HUES64 (cell line): Measurements from ENCODE around the gene PCDHGB7.
"Not testable (repeated sequence)": the region's sequence is repeated elsewhere in the genome, so short reads cannot be mapped to it uniquely, and the experiment has no call there.

Experiments used
- H3K27ac ChIP-seq: 2 replicates; pipeline ENCODE4 v1.7.0; 2013; ENCODE audit warnings: low read depth, low read length, inconsistent platforms
- H3K27me3 ChIP-seq: 2 replicates; pipeline ENCODE4 v1.6.1; 2013; ENCODE audit warnings: mild to moderate bottlenecking, low read length; ENCODE audit not compliant: insufficient read depth
- H3K36me3 ChIP-seq: 2 replicates; pipeline ENCODE4 v1.6.1; 2013; ENCODE audit warnings: mild to moderate bottlenecking, low read length; ENCODE audit not compliant: insufficient read depth
- H3K4me1 ChIP-seq: 2 replicates; pipeline ENCODE4 v1.6.1; 2013; ENCODE audit warnings: mild to moderate bottlenecking, low read length, moderate library complexity; ENCODE audit not compliant: insufficient read depth
- H3K4me3 ChIP-seq: 2 replicates; pipeline ENCODE4 v1.5.1; 2013; ENCODE audit warnings: mild to moderate bottlenecking, low read length, moderate library complexity
- H3K9ac ChIP-seq: 2 replicates; pipeline ENCODE4 v1.6.1; 2013; ENCODE audit warnings: mild to moderate bottlenecking, low read depth, low read length
- H3K9me3 ChIP-seq: 2 replicates; pipeline ENCODE4 v1.6.1; 2013; ENCODE audit warnings: low read depth, low read length; ENCODE audit not compliant: insufficient read depth
- whole genome bisulfite sequencing: fragments of 150-250, 120-280 bp; methylation state at CpG from one replicate; pipeline ENCODE4 v1.1.7; 2013; ENCODE audit warnings: missing lambda C conversion rate; 5-methylcytosine and 5-hydroxymethylcytosine counted together

PCDHGB7 gene

DNA sequence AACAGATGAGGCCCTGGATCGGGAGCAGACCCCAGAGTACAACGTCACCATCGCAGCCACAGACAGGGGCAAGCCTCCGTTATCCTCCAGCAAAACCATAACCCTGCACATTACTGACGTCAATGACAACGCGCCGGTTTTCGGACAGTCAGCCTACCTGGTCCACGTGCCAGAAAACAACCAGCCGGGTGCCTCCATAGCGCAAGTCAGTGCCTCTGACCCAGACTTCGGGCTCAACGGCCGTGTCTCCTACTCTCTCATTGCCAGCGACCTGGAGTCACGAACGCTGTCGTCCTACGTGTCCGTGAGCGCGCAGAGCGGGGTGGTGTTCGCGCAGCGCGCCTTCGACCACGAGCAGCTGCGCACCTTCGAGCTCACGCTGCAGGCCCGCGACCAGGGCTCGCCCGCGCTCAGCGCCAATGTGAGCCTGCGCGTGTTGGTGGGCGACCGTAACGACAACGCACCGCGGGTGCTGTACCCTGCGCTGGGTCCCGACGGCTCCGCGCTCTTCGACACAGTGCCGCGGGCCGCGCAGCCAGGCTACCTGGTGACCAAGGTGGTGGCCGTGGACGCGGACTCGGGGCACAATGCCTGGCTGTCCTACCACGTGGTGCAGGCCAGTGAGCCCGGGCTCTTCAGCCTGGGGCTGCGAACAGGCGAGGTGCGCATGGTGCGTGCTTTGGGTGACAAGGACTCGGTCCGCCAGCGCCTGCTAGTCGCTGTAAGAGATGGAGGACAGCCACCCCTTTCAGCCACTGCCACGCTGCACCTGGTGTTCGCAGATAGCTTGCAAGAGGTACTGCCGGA lies 1.8 kb downstream of the PCDHGB7 start:
- Histone ChIP-seq H3K9me3 (peaks cover 57% of the 10 kb centered on the region), H3K36me3 (peaks cover 50% of the 10 kb centered on the region; the same call in 1 of the 2 replicates), H3K27ac (no peak overlapping the region), H3K27me3 (peaks cover 10% of the 10 kb centered on the region), H3K4me1 (no peaks in the 10 kb centered on the region), H3K9ac (no peak overlapping the region), H3K4me3 (0 out of 2 replicates have a peak overlapping the region, but pooled peaks have one; percentile 65)
- 97% methylated on average over 74 of the region's 74 CpGs for WGBS

- Histone ChIP-seq H3K27ac (no peak within 1 kb of the TSS; the same call in 1 of the 2 replicates), H3K9ac (peak within 1 kb of the TSS; percentile 57), H3K4me3 (peak within 1 kb of the TSS; percentile 57), H3K36me3 (peaks cover 59% of the 10 kb centered on the region; the same call in 1 of the 2 replicates), H3K9me3 (peaks cover 61% of the 10 kb centered on the region), H3K4me1 (no peaks in the 10 kb centered on the region), H3K27me3 (peaks cover 10% of the 10 kb centered on the region)
- 82% methylated on average over 42 of the region's 42 CpGs for WGBS
These were observed 3.5 kb downstream of the PCDHGB7 start, which contains the start of gene PCDHGA11 for GRCh38 chr5:141420855-141421488. Gene PCDHGA11, plus strand, starts transcription at chr5:141421051. Its CDS starts 177 bp downstream, at chr5:141421228.

- Histone ChIP-seq H3K4me3 (peak overlapping the region; percentile 57), H3K27me3 (peaks cover 10% of the 10 kb centered on the region), H3K9me3 (peaks cover 62% of the 10 kb centered on the region), H3K4me1 (no peaks in the 10 kb centered on the region), H3K36me3 (peaks cover 64% of the 10 kb centered on the region; the same call in 1 of the 2 replicates), H3K27ac (no peak overlapping the region), H3K9ac (peak overlapping the region; percentile 57; the same call in 1 of the 2 replicates)
- 91% methylated on average over 13 of the region's 13 CpGs for WGBS
These were observed 4.0 kb downstream of the PCDHGB7 start for GRCh38 chr5:141421489-141421855.

DNA sequence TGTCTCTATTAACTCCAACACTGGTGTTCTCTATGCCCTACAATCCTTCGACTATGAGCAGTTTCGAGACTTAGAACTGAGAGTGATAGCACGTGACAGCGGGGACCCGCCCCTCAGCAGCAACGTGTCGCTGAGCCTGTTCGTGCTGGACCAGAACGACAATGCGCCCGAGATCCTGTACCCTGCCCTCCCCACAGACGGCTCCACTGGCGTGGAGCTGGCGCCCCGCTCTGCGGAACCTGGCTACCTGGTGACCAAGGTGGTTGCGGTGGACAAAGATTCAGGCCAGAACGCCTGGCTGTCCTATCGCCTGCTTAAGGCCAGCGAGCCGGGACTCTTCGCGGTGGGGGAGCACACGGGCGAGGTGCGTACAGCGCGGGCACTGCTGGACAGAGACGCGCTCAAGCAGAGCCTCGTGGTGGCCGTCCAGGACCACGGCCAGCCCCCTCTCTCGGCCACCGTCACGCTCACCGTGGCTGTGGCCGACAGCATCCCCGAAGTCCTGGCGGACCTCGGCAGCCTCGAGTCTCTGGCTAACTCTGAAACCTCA lies 5.3 kb downstream of the PCDHGB7 start:
- WGBS, result 96% methylated on average over 42 of the region's 42 CpGs
- Histone ChIP-seq H3K4me3 (no peak overlapping the region), H3K9ac (no peak overlapping the region), H3K27me3 (peaks cover 10% of the 10 kb centered on the region), H3K4me1 (no peaks in the 10 kb centered on the region), H3K36me3 (peaks cover 74% of the 10 kb centered on the region; the same call in 1 of the 2 replicates), H3K27ac (no peak overlapping the region), H3K9me3 (peaks cover 72% of the 10 kb centered on the region)

GRCh38 chr5:141427783-141428426 lies 10.4 kb downstream of the PCDHGB7 start:
- Histone ChIP-seq H3K9me3 (peaks cover 65% of the 10 kb centered on the region), H3K27ac (no peak overlapping the region), H3K27me3 (no peaks in the 10 kb centered on the region), H3K9ac (no peak overlapping the region), H3K36me3 (peaks cover 59% of the 10 kb centered on the region; the same call in 1 of the 2 replicates), H3K4me3 (no peak overlapping the region), H3K4me1 (no peaks in the 10 kb centered on the region)
- 97% methylated on average over 53 of the region's 53 CpGs for WGBS

DNA sequence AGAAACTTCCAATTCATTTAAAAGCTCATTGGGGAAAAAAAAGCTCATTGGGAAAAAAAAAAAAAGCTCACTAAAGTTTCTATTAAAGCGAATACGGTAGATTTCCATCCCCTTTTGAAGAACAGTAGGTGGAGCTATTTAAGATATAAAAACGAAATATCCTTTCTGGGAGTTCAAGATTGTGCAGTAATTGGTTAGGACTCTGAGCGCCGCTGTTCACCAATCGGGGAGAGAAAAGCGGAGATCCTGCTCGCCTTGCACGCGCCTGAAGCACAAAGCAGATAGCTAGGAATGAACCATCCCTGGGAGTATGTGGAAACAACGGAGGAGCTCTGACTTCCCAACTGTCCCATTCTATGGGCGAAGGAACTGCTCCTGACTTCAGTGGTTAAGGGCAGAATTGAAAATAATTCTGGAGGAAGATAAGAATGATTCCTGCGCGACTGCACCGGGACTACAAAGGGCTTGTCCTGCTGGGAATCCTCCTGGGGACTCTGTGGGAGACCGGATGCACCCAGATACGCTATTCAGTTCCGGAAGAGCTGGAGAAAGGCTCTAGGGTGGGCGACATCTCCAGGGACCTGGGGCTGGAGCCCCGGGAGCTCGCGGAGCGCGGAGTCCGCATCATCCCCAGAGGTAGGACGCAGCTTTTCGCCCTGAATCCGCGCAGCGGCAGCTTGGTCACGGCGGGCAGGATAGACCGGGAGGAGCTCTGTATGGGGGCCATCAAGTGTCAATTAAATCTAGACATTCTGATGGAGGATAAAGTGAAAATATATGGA lies 13.0 kb downstream of the PCDHGB7 start, which contains the start of gene PCDHGA12:
Gene PCDHGA12, plus strand, starts transcription at position 176 of the 782 bp plus-strand sequence. Its CDS starts 253 bp downstream, at position 429.
- Histone ChIP-seq H3K4me3 (no peak within 1 kb of the TSS), H3K36me3 (peaks cover 41% of the 10 kb centered on the region; the same call in 1 of the 2 replicates), H3K27me3 (no peaks in the 10 kb centered on the region), H3K27ac (no peak within 1 kb of the TSS), H3K9ac (no peak within 1 kb of the TSS), H3K9me3 (peaks cover 73% of the 10 kb centered on the region), H3K4me1 (no peaks in the 10 kb centered on the region)
- 97% methylated on average over 33 of the region's 33 CpGs for WGBS

- Histone ChIP-seq H3K4me1 (no peaks in the 10 kb centered on the region), H3K27ac (no peak overlapping the region), H3K4me3 (no peak overlapping the region), H3K9ac (no peak overlapping the region), H3K27me3 (no peaks in the 10 kb centered on the region), H3K9me3 (peaks cover 68% of the 10 kb centered on the region), H3K36me3 (peaks cover 36% of the 10 kb centered on the region; the same call in 1 of the 2 replicates)
- WGBS, result 98% methylated on average over 37 of the region's 37 CpGs
These were observed 13.8 kb downstream of the PCDHGB7 start for GRCh38 chr5:141431286-141431685.

DNA sequence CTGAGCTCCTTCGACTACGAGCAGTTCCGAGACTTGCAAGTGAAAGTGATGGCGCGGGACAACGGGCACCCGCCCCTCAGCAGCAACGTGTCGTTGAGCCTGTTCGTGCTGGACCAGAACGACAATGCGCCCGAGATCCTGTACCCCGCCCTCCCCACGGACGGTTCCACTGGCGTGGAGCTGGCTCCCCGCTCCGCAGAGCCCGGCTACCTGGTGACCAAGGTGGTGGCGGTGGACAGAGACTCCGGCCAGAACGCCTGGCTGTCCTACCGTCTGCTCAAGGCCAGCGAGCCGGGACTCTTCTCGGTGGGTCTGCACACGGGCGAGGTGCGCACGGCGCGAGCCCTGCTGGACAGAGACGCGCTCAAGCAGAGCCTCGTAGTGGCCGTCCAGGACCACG lies 14.8 kb downstream of the PCDHGB7 start:
- Histone ChIP-seq H3K36me3 (peaks cover 28% of the 10 kb centered on the region; the same call in 1 of the 2 replicates), H3K9me3 (peaks cover 63% of the 10 kb centered on the region)
- H3K4me1 ChIP-seq, H3K4me3 ChIP-seq, H3K27me3 ChIP-seq, H3K27ac ChIP-seq, H3K9ac ChIP-seq: not testable (repeated sequence)
- 97% methylated on average over 38 of the region's 38 CpGs for WGBS

- H3K9me3 ChIP-seq, result peaks cover 60% of the 10 kb centered on the region
These were observed 15.2 kb downstream of the PCDHGB7 start for GRCh38 chr5:141432726-141433125.

DNA sequence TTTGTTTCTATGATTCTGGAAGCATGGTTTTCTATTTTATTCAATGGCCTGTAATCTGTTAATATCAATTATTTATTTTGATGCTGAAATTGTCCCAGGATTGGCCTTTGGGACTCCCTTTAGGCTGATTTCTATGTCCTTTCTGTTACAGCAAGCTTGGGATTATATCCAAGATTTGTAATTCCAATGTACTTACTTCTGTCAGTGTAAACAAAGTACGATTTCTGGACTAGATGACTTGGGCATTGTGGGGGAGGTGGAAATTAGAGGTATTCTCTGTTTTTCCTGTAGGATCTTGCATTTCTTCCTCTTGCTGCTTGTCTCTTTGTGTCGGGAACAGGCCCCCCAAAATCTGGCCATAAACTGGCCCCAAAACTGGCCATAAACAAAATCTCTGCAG lies 16.5 kb downstream of the PCDHGB7 start:
- H3K4me3 ChIP-seq, result no peak overlapping the region
- 100% methylated on average over 2 of the region's 2 CpGs for WGBS
- no peak overlapping the region for H3K27ac ChIP-seq
- H3K4me1 ChIP-seq, result no peaks in the 10 kb centered on the region
- peaks cover 19% of the 10 kb centered on the region; the same call in 1 of the 2 replicates for H3K36me3 ChIP-seq
- no peaks in the 10 kb centered on the region for H3K27me3 ChIP-seq
- H3K9ac ChIP-seq, result no peak overlapping the region
- peaks cover 50% of the 10 kb centered on the region for H3K9me3 ChIP-seq

More at GRCh38 chr5:141432726-141433125, 15.2 kb downstream of the PCDHGB7 start:
- not testable (repeated sequence) for H3K4me1 ChIP-seq, H3K27ac ChIP-seq, H3K9ac ChIP-seq, H3K27me3 ChIP-seq, H3K4me3 ChIP-seq
- whole genome bisulfite sequencing, result 96% methylated on average over 29 of the region's 29 CpGs
- peaks cover 24% of the 10 kb centered on the region; the same call in 1 of the 2 replicates for H3K36me3 ChIP-seq
